22Rv1 (cell line): ENCODE results near the gene ZNF391.

Experiments
- H3K27ac ChIP-seq: fragments of 450-650 bp; 2 replicates; pipeline ENCODE4 v1.5.1; 2017
- CTCF ChIP-seq: fragments of 450-650 bp; IDR thresholded peaks from 2 replicates; pipeline ENCODE4 v1.5.1; 2017; ENCODE audit warnings: mild to moderate bottlenecking
- ZFX ChIP-seq: fragments of 450-650 bp; IDR thresholded peaks from 2 replicates; pipeline ENCODE4 v1.6.1; 2017; ENCODE audit warnings: antibody characterized with exemption, borderline replicate concordance

The ZNF391 gene

GRCh38 chr6:27388293-27389197, at the start of gene ZNF391:
ZNF391 (plus strand) TSS chr6:27388759; CDS start chr6:27400371, 11,612 bp downstream.
- peak within 1 kb of the TSS; percentile 86 for H3K27ac ChIP-seq
- no peak for TF ChIP-seq CTCF
- no peak for TF ChIP-seq ZFX

- TF ChIP-seq ZFX = no peak
- no peak for TF ChIP-seq CTCF
- H3K27ac ChIP-seq = no peak overlapping the region
Measured at GRCh38 chr6:27352850-27353249, 35.7 kb upstream of the ZNF391 start.

GRCh38 chr6:27358786-27359185, 29.8 kb upstream of the ZNF391 start:
- TF ChIP-seq ZFX = no peak
- TF ChIP-seq CTCF = no peak

GRCh38 chr6:27359231-27359630, 29.3 kb upstream of the ZNF391 start:
- no peak overlapping the region for H3K27ac ChIP-seq
- TF ChIP-seq CTCF = no peak
- TF ChIP-seq ZFX = no peak

More at GRCh38 chr6:27358786-27359185, 29.8 kb upstream of the ZNF391 start:
- no peak overlapping the region for H3K27ac ChIP-seq

- H3K27ac ChIP-seq = no peak overlapping the region
- TF ChIP-seq ZFX (no peak), CTCF (no peak)
Measured at GRCh38 chr6:27368202-27368601, 20.4 kb upstream of the ZNF391 start.

- no peak overlapping the region for H3K27ac ChIP-seq
- TF ChIP-seq ZFX (no peak), CTCF (no peak)
Measured at GRCh38 chr6:27370391-27370790, 18.2 kb upstream of the ZNF391 start.

- TF ChIP-seq ZFX = no peak
- no peak for TF ChIP-seq CTCF
- H3K27ac ChIP-seq = no peak overlapping the region
Measured at GRCh38 chr6:27374824-27375612, 13.5 kb upstream of the ZNF391 start.
